HG03103 (cell line): ENCODE results near the gene NEDD9.

ENCODE experiments used
- ATAC-seq: cut with Tn5 transposase; IDR thresholded peaks from one replicate; pipeline ENCODE4 v1.9.1; 2021; ENCODE audit warnings: low read depth; ENCODE audit not compliant: unreplicated experiment

The NEDD9 gene

DNA sequence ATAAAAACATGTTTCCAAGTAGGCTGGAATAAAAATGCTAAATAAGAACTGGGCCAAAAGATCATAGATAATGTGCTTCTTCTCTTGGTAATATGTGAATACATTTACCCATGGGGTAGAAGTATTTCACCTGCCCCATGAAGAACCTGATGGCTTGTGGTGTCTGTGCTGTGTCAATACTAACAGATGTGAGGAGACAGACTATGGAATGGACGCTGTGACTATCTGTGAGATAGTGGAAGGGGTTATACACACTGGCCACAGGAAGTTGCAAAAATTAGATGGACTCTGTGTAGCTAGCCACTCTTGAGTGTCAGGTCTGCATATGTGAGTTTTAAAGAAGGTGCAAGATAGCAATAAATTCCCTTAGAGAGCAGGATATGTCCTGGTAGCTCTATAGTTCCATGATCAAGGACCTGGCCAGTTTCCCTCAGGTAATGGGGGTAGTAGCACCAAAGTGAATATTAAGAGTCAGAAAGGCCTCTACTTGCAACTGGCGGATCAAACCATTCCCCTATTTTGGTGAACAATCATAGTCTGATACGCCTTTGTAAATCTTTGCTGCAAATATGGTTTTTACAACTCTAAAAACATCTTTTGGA, 48.6 kb downstream of the NEDD9 start:
- no peak for ATAC-seq

- no peak for ATAC-seq
Observed at GRCh38 chr6:11181478-11182136, 50.9 kb downstream of the NEDD9 start.

GRCh38 chr6:11179419-11180202, 52.9 kb downstream of the NEDD9 start:
- ATAC-seq, result no peak

DNA sequence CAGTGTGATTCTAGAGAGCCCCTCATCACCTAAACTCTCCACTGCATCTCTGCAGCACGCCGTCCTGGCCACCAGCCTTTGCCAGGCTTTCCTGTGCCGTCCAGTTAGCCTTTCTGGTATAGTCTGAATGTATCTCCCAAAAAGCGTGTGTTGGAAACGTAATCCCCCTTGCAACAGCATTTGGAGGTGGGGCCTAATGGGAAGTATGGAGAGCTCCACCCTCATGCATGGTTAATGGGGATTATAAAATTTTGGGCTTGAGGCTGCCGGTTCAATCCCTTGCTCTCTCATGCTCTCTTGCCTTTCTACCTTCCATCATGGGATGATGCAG, 53.4 kb downstream of the NEDD9 start:
- no peak for ATAC-seq

DNA sequence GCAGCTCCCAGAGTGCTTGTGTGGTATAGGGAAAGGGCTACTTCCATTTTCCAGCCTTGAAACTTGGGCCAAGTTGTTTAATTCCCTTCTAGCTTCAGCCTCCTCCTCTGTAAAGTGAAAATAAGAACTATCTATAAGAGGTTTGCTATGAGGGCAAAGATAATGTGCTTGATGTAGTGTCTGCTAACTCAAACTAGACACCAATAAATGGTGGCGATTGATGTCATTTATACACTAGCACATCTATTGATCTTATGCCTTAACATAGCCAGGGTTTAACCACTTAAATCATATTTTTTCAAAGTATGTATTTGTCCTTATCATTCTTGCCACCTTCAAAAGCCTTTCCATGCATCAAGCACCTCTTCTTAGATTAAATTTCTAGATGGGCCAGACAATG, 55.2 kb downstream of the NEDD9 start:
- no peak for ATAC-seq

- no peak for ATAC-seq
Observed at GRCh38 chr6:11174242-11174611, 58.2 kb downstream of the NEDD9 start.

DNA sequence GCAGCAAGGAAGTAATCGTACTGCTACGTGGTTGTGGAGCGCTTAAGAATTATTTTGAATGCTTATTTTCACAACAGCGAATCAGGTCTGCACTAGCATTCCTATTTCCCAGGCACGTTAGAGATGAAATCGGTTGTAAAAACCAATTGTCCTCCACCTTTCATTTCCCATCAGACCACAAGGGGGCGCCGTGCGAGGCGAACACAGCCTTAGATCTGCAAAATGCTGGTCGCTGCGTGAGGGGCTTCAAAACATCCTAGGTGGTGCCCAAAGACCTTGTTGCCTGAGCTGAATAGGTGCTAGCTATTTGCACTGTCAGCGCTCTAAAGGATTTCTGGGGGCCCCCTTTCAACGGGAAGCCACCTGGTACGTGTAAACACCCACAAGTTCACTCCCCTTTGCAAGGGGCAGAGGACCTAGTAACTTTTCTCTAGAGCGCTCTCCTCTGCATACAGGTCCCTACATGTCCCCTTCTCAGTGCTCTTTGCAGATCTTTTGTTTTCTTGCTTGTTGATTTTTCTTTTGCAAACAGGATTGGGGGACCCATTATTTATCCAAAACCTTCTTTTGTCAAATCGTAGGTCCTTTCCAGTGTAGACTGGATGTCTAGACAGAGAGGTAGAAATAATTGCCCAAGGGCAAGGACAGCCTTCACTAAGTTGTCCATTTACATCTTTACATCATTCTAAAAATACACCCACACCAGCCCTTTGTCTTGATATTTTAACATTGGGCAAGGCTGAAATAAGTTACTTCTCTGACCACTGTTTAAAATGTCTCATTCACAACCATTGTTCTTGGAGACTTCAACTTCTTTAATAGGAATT, 59.8 kb downstream of the NEDD9 start:
- no peak for ATAC-seq

GRCh38 chr6:11171952-11172351, 60.5 kb downstream of the NEDD9 start:
- ATAC-seq, result no peak

GRCh38 chr6:11168091-11168635, 64.3 kb downstream of the NEDD9 start:
- no peak for ATAC-seq

DNA sequence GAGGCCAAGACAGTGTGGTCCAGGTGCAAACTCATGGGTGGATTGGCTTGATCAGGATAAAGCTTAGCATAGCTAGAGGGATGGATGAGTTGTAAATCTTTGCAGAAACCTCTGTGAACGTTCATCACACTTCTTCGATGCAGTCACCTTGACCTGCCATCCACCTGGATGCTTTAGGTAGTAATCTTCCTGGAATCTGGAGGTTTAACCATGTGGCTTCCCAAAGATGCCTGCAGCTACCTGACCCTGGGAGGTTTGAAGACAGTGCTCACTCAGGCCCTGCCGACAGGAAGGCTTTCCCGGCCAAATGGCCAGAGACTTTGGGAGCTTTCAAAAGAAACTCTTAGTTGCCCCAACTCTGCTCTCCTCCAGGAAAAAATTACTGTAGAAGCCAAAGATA, 65.5 kb downstream of the NEDD9 start:
- no peak for ATAC-seq

- no peak for ATAC-seq
Observed at GRCh38 chr6:11164717-11165646, 67.5 kb downstream of the NEDD9 start.

DNA sequence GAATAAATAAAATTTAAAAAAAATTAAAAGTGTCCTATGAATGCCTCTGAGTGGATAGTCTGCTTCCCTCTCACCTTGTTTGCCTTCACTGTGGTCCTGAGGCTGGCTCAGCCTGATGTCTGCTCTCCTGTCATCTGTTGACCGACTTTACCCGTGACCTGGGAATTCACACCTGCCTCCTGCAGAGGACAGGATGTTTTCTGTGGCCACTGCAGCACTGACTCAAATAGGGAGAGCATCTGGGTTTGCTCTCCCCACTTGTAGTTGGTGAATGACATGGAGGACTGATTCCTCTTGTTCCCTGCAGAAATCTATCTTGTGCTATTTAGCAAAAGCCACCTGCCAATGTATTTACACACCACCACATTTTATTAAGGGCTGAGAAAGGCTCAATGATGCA, 68.5 kb downstream of the NEDD9 start:
- ATAC-seq, result no peak

DNA sequence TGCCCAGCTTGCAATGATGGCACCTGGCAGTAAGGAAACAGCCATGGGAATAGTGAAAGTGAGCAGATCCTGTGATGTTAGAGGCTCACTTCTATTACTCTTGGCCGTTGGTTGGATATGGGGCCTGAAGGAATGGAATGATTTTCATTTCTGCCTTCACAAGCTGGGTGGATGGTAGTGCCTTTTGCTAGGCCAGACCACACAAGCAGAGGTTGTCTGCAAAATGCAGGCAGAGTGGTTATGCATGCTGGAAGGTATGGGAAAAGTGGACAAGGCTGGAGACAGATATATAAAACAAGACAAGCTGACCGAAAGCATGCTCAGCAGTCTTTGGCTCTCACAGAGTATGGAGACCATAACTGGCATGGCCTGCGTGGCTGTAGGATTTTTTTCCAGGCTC, 70.2 kb downstream of the NEDD9 start:
- ATAC-seq, result no peak

DNA sequence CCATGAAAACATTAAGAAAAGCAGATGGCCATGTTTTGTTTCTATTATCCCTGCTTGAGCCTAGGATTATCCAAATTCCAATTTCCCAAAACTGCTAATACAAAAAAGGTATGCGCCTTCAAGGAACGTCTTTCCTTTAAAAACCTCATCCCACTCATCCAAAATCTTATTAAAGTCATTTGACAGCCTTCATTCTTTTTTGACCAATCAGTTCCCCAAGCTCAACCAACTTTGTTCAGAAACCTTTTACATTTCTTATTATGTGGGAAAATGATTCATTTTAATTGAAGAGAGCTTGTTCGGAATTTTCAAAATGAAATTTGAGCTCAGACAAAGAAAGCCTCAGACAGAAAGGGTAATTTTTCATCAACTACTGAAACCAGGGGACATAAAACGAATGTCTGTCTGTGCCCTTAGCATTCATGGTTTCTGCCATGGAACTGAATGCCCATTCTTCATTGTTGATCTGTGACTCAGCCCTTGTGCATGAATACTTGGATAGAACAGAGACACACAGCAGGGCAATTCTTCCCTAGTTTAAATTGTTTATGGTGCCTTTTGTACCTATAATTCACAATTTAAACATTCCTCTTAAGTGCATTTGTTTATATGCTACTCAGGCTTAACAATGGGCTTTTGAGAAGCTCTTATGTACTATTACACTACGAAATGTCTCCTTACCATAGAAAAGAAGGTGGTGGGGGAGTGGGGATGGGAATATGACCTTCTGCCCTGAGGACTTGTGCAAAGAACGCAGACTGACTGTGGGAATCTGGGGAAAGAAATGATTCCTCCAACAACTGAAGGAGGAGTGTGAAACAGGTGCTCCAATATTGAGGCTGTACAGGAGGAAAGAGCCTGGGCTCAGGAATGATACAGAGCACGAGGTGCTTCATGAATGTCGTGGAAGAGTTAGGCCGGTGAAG, 71.2 kb downstream of the NEDD9 start:
- ATAC-seq, result no peak

GRCh38 chr6:11160199-11160598, 72.3 kb downstream of the NEDD9 start:
- ATAC-seq, result no peak

- ATAC-seq, result no peak
Observed at GRCh38 chr6:11155589-11155988, 76.9 kb downstream of the NEDD9 start.

DNA sequence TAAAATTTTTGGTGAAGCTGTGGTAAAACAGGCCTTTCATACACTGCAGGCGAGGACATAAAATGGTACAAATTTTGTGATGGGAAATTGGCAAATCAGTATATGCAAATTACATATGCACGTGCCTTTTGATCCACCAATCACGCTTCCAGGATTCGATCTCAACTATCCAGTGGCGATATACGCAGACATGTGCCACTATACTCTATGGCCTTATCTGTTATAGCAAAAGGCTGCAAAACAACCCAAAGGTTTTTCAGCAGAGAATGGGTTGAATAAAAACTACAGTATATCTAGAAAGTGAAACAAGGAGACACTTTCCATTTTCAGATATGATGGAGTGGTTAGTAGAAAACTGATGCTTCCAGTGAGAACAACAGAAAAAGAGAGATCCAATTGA, 79.0 kb downstream of the NEDD9 start:
- ATAC-seq, result no peak

DNA sequence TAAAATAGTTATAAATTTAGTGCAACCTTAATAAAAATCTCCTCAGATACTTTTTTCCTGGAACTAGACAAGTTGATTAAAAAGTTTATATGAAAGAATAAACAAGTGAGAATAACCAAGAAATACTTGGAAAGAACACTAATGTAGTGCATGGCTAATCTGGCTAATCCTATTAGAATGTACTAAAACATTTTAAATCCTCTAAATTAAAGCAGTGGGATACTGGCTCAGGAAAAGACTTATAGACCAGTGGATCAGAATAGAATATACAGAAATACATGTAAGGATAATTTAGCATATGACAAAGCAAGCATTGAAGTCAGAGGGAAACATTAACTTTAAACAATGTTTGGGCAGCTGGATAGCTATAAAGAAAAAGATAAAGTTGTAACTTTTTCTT, 79.9 kb downstream of the NEDD9 start:
- ATAC-seq, result no peak

- no peak for ATAC-seq
Observed at GRCh38 chr6:11151488-11151887, 81.0 kb downstream of the NEDD9 start.
